H1 (cell line): ENCODE measurements around the gene MAGEC2. TPM values are rescaled to one million over a fixed set of nuclear protein-coding genes. Genes with fewer than 3 reads are reported as not detected.

ENCODE experiments used
- CBX5 ChIP-seq: fragments of 300-800, 300-1000 bp; sonication (generic); IDR thresholded peaks from 2 replicates; pipeline ENCODE4 v1.7.1; 2016; ENCODE audit warnings: antibody characterized with exemption, low read length, low read depth
- CBX8 ChIP-seq: fragments of 300-800, 300-1000 bp; sonication (generic); IDR thresholded peaks from 2 replicates; pipeline ENCODE4 v1.7.1; 2016; ENCODE audit warnings: low read depth, low read length, borderline replicate concordance
- CHD2 ChIP-seq: IDR thresholded peaks from 2 replicates; pipeline ENCODE4 v1.6.1; 2012; ENCODE audit warnings: low read length, improper control_type of control experiment
- FOSL1 ChIP-seq: IDR thresholded peaks from 2 replicates; pipeline ENCODE4 v1.6.1; 2011; ENCODE audit warnings: mild to moderate bottlenecking, low read depth, low read length, moderate library complexity; ENCODE audit not compliant: insufficient read depth
- SIN3A ChIP-seq, 2 experiments: IDR thresholded peaks in 1 of 2; conservative IDR thresholded peaks in 1 of 2; 2 replicates each; pipeline ENCODE4 v1.6.1; 2011 to 2012; ENCODE audit warnings: low read length in 2 of 2, improper control_type of control experiment in 1 of 2, low read depth in 1 of 2, mild to moderate bottlenecking in 1 of 2
- SIRT6 ChIP-seq: IDR thresholded peaks from one replicate; pipeline ENCODE4 v1.7.1; 2012; ENCODE audit warnings: low read length, inconsistent platforms
- SP4 ChIP-seq: IDR thresholded peaks from 2 replicates; pipeline ENCODE4 v1.6.1; 2012; ENCODE audit warnings: low read length, inconsistent platforms
- SUZ12 ChIP-seq: fragments of 200-600 bp; sonication (generic); IDR thresholded peaks from 2 replicates; pipeline ENCODE4 v1.6.1; 2012; ENCODE audit warnings: mild to moderate bottlenecking, inconsistent platforms, low read length, moderate library complexity, mixed read lengths
- TBP ChIP-seq: IDR thresholded peaks from 2 replicates; pipeline ENCODE4 v1.6.1; 2011; ENCODE audit warnings: low read depth, low read length, improper control_type of control experiment
- polyA plus RNA-seq, 7 experiments: library from polyadenylated mRNA; depleted of rRNA in 3 of 7; stranded (reverse) in 5 of 7; unstranded in 2 of 7; fragments of >200 nt in 5 of 7; fragments of 200-250 nt in 2 of 7; gene quantifications; 1 replicate in 5 of 7; 2 replicates in 1 of 7; 4 replicates in 1 of 7; pipeline versions ENCODE4 v1.2.1 to v1.2.3, GENCODE V29; 2011 to 2013; ENCODE audit warnings: missing spikeins in 2 of 7, mixed read lengths in 2 of 7
- total RNA-seq: library from RNA; stranded (reverse); fragmentation: NEBNext Ultra II Directional; extraction: Animal tissue kit (Norgen Biotek cat#: 25700); gene quantifications from 2 replicates; pipeline ENCODE4 v1.2.1, GENCODE V29; 2021
- TF ChIP-seq, protein P1 (sequence below): fragments of 300-600 bp; sonication (generic); IDR thresholded peaks from 2 replicates; pipeline ENCODE4 v1.7.1; 2012; ENCODE audit warnings: low read length, moderate library complexity, mild to moderate bottlenecking, inconsistent platforms; ENCODE audit not compliant: insufficient replicate concordance
- TF ChIP-seq, protein P2 (sequence below): IDR thresholded peaks from 2 replicates; pipeline ENCODE4 v1.6.1; 2012; ENCODE audit warnings: low read length, inconsistent platforms

Gene MAGEC2
- total and polyA plus RNA-seq, 2 of the 8 experiments (the other 6 are each of a cell fraction or from before 2014, with no cell fraction given) = not detected

GRCh38 chrX:142238536-142238935 is 33.4 kb upstream of the MAGEC2 start (continued):
- TF ChIP-seq, protein P1, sequence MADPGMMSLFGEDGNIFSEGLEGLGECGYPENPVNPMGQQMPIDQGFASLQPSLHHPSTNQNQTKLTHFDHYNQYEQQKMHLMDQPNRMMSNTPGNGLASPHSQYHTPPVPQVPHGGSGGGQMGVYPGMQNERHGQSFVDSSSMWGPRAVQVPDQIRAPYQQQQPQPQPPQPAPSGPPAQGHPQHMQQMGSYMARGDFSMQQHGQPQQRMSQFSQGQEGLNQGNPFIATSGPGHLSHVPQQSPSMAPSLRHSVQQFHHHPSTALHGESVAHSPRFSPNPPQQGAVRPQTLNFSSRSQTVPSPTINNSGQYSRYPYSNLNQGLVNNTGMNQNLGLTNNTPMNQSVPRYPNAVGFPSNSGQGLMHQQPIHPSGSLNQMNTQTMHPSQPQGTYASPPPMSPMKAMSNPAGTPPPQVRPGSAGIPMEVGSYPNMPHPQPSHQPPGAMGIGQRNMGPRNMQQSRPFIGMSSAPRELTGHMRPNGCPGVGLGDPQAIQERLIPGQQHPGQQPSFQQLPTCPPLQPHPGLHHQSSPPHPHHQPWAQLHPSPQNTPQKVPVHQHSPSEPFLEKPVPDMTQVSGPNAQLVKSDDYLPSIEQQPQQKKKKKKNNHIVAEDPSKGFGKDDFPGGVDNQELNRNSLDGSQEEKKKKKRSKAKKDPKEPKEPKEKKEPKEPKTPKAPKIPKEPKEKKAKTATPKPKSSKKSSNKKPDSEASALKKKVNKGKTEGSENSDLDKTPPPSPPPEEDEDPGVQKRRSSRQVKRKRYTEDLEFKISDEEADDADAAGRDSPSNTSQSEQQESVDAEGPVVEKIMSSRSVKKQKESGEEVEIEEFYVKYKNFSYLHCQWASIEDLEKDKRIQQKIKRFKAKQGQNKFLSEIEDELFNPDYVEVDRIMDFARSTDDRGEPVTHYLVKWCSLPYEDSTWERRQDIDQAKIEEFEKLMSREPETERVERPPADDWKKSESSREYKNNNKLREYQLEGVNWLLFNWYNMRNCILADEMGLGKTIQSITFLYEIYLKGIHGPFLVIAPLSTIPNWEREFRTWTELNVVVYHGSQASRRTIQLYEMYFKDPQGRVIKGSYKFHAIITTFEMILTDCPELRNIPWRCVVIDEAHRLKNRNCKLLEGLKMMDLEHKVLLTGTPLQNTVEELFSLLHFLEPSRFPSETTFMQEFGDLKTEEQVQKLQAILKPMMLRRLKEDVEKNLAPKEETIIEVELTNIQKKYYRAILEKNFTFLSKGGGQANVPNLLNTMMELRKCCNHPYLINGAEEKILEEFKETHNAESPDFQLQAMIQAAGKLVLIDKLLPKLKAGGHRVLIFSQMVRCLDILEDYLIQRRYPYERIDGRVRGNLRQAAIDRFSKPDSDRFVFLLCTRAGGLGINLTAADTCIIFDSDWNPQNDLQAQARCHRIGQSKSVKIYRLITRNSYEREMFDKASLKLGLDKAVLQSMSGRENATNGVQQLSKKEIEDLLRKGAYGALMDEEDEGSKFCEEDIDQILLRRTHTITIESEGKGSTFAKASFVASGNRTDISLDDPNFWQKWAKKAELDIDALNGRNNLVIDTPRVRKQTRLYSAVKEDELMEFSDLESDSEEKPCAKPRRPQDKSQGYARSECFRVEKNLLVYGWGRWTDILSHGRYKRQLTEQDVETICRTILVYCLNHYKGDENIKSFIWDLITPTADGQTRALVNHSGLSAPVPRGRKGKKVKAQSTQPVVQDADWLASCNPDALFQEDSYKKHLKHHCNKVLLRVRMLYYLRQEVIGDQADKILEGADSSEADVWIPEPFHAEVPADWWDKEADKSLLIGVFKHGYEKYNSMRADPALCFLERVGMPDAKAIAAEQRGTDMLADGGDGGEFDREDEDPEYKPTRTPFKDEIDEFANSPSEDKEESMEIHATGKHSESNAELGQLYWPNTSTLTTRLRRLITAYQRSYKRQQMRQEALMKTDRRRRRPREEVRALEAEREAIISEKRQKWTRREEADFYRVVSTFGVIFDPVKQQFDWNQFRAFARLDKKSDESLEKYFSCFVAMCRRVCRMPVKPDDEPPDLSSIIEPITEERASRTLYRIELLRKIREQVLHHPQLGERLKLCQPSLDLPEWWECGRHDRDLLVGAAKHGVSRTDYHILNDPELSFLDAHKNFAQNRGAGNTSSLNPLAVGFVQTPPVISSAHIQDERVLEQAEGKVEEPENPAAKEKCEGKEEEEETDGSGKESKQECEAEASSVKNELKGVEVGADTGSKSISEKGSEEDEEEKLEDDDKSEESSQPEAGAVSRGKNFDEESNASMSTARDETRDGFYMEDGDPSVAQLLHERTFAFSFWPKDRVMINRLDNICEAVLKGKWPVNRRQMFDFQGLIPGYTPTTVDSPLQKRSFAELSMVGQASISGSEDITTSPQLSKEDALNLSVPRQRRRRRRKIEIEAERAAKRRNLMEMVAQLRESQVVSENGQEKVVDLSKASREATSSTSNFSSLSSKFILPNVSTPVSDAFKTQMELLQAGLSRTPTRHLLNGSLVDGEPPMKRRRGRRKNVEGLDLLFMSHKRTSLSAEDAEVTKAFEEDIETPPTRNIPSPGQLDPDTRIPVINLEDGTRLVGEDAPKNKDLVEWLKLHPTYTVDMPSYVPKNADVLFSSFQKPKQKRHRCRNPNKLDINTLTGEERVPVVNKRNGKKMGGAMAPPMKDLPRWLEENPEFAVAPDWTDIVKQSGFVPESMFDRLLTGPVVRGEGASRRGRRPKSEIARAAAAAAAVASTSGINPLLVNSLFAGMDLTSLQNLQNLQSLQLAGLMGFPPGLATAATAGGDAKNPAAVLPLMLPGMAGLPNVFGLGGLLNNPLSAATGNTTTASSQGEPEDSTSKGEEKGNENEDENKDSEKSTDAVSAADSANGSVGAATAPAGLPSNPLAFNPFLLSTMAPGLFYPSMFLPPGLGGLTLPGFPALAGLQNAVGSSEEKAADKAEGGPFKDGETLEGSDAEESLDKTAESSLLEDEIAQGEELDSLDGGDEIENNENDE = no peak
- TF ChIP-seq CBX5 (no peak), TBP (no peak), CBX8 (no peak), SUZ12 (no peak), SP4 (no peak), FOSL1 (no peak), CHD2 (no peak), SIRT6 (no peak), SIN3A (conservative IDR thresholded peaks at IDR 0.05 in 1 of 2, IDR thresholded peaks at IDR 0.05 in 1 of 2; ENCODE audit: low read depth in 1 of 2, low read length in 2 of 2) (no peak)
- TF ChIP-seq, protein P2, sequence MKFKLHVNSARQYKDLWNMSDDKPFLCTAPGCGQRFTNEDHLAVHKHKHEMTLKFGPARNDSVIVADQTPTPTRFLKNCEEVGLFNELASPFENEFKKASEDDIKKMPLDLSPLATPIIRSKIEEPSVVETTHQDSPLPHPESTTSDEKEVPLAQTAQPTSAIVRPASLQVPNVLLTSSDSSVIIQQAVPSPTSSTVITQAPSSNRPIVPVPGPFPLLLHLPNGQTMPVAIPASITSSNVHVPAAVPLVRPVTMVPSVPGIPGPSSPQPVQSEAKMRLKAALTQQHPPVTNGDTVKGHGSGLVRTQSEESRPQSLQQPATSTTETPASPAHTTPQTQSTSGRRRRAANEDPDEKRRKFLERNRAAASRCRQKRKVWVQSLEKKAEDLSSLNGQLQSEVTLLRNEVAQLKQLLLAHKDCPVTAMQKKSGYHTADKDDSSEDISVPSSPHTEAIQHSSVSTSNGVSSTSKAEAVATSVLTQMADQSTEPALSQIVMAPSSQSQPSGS = no peak
